SKM-1 treated with dmso at 0.1 percent for 144 hours (cell line): ENCODE results near the gene CCDC136.

Source experiments
- DNase-seq: peaks from one replicate; lab custom pipeline; 2025; ENCODE audit not compliant: unreplicated experiment; lab: John Stamatoyannopoulos, UW

Gene CCDC136

DNA sequence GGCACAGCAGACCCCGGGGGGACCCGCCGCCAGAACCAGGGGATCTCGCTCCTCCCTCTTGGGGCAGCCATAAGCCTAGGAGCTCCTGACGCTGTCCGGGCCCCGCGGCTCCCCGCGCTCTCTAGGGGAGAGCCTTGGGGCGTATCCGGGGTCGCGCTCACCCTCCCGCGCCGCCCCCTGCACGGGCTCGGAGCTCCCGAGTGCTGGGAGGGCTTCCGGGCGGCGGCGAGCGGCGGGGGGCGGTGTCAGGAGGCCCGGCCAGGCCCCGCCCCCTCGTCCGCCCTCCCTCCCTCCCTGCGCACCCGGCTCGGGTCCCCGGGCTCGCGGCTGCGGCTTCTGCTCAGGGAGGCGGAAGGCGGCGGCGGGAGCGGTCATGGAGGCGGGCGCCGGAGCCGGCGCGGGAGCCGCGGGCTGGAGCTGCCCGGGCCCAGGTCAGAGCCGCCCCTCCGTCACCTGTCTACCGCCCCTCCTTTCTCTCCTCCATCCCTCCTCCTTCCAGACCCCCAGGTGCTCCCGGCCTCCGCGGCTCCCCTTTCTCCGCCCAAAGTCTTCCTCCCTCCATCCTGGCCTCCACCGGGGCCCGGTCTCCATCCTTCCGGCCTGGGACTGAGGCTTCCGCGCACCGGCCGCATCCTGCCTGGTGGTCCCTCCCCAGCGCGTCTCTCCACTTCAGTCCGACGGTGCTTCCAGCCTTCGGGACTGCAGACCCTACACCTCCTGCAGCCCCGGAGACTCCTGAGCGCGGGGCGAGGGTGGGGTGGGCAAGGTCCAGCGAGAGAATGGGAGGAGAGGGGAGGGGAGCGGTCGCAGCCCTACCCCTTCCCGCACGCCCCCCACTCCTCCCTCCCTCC lies at the start of gene CCDC136:
Gene CCDC136 (plus strand): TSS at position 848 of the 851 bp plus-strand sequence. CDS start 444 bp downstream, outside the sequence.
- peak; percentile 26 for DNase-seq

GRCh38 chr7:128742206-128742605 lies 49.6 kb upstream of the CCDC136 start:
- DNase-seq: no peak

GRCh38 chr7:128743112-128743772 lies 48.5 kb upstream of the CCDC136 start:
- no peak for DNase-seq

DNA sequence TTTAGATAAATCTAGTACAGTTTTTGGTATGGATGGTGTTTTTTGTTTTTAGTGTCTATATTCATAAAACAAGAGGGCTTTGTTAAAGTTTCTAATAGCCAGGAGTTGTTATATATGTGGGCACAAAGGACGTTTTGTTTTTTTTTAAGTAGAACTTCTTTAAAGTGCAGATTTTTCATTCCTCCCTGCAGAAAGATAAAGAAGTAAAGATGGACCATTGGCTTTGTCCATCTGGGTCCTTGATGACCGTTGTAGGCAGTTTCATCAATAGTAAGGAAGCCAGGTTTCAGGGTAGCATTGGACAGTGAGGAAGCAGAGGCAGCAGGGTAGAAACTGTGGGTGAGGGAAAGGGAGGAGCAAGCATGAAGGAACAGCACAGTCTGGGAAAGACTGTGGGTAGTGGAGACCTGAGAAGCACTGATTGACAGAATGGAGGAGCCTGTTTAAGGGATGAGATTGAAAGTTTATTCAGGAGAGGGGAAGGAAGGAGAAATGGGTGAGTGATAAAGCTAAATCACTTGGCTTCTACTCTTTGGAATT lies 47.3 kb upstream of the CCDC136 start:
- no peak for DNase-seq

DNA sequence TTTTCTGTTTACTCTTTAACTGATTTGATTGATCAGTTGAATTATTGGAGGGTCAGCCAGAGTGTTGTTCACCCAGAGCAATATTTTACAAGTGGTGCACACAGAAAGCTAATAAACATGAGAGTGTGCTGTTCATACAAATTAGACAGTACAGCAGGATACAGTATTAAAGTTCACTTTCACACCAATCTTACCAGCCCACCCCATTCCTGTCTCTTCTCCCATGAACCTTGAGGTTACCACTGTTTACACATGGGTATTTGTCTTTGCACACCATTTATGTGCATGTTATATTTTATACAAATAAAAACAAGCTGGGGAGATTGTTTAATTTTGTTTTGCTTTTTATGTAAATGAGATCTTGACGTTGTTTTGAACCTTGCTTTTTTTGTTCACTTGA lies 46.1 kb upstream of the CCDC136 start:
- no peak for DNase-seq

DNA sequence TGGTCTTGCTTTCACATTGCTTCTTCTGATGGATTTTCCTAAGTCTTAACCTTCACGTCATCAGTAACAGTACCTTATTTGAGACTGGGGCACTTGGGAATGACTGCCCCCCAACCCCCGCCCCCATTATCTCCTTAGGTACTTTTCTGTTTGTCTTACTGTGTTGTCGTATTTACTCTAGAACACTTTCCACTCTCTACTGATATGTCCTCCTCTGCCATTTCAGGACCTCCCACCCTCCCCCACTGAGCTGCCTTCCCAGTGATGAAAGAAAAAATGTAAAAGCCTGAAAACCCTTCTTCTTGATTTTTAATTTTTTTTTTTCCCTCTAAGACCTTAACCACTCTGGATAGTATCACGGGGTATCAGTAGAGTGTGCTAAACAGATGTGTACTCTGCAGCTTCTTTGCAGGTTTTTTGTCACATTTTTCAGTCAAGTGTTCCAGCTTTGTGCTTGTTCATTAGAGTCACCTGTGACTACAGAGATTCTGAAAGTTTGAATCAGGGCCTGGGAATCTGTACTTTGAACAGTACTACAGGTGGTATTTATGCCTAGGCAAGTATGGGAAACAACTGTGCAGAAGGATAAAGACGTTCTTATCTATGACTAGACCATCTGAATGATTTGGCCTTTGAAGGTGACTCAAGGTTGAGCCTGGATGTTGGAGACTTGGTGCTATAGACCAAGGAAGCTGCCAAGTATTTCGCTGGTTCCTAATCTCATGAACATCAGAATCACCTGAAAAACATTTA lies 44.3 kb upstream of the CCDC136 start:
- DNase-seq: no peak

DNA sequence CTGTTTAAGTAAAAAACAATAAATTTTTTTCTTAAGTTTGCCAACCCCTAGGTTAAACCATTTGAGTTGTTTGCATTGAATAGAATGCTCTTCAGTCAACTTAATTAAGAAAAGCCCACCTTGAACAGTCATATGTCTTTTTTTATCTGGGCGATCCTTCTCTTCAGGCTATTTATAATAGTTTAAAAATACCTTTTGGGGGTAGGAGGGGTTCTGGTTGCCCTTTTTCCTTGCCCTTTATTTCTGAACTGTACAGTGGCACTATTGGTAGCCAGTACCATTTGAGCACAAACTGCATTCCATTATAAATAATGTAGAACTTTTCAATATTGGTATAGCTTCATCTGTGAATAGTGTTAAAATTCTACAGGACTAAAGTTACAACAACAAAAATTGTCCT lies 39.5 kb upstream of the CCDC136 start:
- no peak for DNase-seq

- DNase-seq: no peak
Observed at GRCh38 chr7:128755075-128755818, 36.5 kb upstream of the CCDC136 start.

DNA sequence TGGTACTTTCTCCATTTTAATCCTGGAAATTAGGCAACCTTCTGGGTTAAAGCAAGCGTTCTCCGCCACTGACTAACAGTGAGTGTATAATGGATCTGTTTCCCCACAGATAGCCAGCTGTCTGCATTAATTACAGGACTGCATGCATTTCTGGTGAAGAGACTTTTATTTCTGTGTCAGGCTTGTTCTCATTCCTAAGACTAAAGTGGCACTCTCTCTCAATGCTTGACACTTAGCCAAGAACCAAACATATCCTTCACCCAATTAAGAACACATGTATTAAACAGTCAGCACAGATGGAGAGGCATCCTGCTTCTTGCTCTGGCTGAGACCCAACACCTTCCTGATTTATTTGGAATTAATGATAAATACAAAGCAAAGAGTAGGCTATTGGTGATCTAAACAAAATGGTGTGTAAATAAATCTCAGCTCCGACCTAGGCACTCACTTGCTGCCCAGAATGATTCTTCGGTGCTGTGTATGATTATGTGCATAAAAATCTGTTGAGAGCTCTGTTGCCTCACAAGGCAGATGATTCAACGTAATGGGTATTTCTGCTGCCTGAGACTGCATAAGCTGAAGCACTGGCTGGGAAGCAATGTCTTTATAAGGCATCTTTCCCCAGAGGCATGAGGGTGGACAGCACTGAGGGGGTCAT lies 35.8 kb upstream of the CCDC136 start:
- no peak for DNase-seq

DNA sequence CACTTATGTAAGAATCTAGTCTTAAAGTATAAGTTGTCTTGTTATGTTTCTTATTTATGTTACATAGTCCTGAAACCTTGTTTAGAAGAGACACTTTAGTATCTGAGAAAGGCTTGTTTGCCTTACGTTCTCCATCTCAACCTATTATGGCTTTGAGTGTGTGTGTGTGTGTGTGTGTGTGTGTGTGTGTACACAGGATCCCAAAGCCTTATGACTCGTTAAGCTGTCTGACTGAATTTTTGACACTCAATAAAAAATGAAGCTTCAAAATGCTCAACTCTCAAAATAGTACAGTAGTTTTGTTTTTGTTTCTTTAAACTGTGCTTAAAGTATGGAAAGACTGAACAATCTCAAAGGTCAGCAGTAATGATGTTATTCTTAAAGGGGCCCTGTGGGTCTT lies 34.6 kb upstream of the CCDC136 start:
- DNase-seq: no peak

- no peak for DNase-seq
Observed at GRCh38 chr7:128758553-128758952, 33.2 kb upstream of the CCDC136 start.

- no peak for DNase-seq
Observed at GRCh38 chr7:128759242-128759641, 32.5 kb upstream of the CCDC136 start.

GRCh38 chr7:128763541-128763940 lies 28.2 kb upstream of the CCDC136 start:
- no peak for DNase-seq

- no peak for DNase-seq
Observed at GRCh38 chr7:128767475-128768110, 24.2 kb upstream of the CCDC136 start.

GRCh38 chr7:128770233-128770632 lies 21.5 kb upstream of the CCDC136 start:
- no peak for DNase-seq

DNA sequence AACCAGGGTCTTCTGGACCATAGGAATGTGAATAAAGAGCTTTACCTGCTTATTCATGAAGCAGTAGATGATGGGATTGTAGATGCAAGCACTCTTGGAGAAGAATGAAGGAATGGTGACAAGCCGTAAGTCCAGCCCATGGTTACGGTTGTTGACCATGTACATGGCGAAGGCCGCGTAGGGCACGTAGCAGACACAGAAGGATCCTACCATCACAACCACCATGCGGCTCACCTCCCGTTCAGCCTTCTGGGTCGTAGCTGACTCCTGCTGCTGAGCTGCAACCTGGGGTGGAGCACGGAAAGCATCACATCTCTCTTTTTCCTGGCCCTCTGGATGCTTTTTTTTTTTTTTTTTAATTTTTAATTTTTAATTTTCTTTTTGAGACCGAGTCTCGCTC lies 18.2 kb upstream of the CCDC136 start:
- DNase-seq: no peak

GRCh38 chr7:128774029-128774689 lies 17.6 kb upstream of the CCDC136 start:
- DNase-seq: no peak

- DNase-seq: no peak
Observed at GRCh38 chr7:128774921-128775320, 16.8 kb upstream of the CCDC136 start.
